ENCODE measurements around the gene CHTF18. TPM values are rescaled to one million over a fixed set of nuclear protein-coding genes. Genes with fewer than 3 reads are reported as not detected.

The CHTF18 gene
- total RNA-seq, 6 donors from 2014 or later: 4.1 to 39.8 (median 17.9) TPM

- peak overlapping the region in 3 of 4 donors; percentile 24 to 62 (median 50) for H3K27ac ChIP-seq
- peaks cover 6 to 18% (median 13%) of the 10 kb centered on the region in 4 donors for H3K9me3 ChIP-seq
- H3K27me3 ChIP-seq: no peaks in the 10 kb centered on the region
- DNase-seq (peak in 1 of 2 donors; percentile 60), ATAC-seq (ENCODE audit: low FRiP score in 2 of 2) (no peak)
- no peak overlapping the region for H3K4me3 ChIP-seq
- no peaks in the 10 kb centered on the region for H3K36me3 ChIP-seq
- 57% methylated on average over 13 to 25 of the region's 27 CpGs for WGBS, 2 donors
- H3K4me1 ChIP-seq: peaks cover 0 to 16% (median 7%) of the 10 kb centered on the region in 4 donors
- TF ChIP-seq POLR2A (IDR thresholded peaks at IDR 0.05) (no peak), CTCF (IDR thresholded peaks at IDR 0.05) (no peak), POLR2AphosphoS5 (IDR thresholded peaks at IDR 0.05) (no peak), EP300 (IDR thresholded peaks at IDR 0.05) (no peak)
These were observed 43.4 kb downstream of the CHTF18 start for GRCh38 chr16:831571-832413.

DNA sequence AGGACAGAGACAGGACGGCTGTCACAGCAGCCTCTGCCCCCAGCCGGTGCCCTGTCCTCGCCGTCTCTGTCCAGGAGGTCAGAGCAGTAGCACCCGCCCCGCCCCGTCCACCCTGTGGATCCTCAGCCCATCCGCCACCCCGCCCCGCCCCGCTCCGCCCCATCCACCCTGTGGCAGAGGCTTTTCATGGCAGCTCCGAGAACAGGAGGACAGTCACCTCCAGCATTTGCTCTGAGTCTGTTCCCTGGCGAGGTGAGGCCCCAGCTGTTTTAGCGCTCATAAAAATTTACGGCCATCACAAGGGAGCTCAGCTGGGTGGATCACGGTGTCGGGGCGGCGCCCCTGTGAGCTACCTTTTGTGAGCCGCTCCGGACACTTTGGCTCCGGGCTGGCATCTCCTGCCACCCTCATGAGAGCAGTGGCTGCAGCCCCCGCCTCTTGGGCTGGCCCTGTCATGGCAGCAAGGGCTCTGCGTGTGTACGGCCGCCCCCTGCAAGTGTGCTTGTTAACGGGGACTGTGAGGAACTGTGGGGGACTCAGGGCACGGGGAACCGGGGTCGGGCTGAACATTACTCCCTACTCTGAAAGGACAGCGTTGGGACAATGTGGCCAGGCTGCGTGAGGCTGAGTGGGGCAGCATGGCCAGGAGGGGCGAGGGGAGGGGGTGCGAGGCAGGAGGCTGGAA is 44.4 kb downstream of the CHTF18 start:
- peaks cover 6 to 23% (median 16%) of the 10 kb centered on the region in 4 donors for H3K9me3 ChIP-seq
- H3K4me3 ChIP-seq: no peak overlapping the region
- peaks cover 0 to 16% (median 7%) of the 10 kb centered on the region in 4 donors for H3K4me1 ChIP-seq
- 87 to 88% methylated on average over 11 to 33 of the region's 35 CpGs for WGBS, 2 donors
- DNase-seq: peak in 1 of 2 donors; percentile 77
- H3K36me3 ChIP-seq: no peaks in the 10 kb centered on the region
- no peak for ATAC-seq (ENCODE audit: low FRiP score in 2 of 2)
- TF ChIP-seq CTCF (IDR thresholded peaks at IDR 0.05) (no peak), EP300 (IDR thresholded peaks at IDR 0.05) (no peak), POLR2A (IDR thresholded peaks at IDR 0.05) (no peak), POLR2AphosphoS5 (IDR thresholded peaks at IDR 0.05) (no peak)
- H3K27ac ChIP-seq: no peak overlapping the region
- no peaks in the 10 kb centered on the region for H3K27me3 ChIP-seq

DNA sequence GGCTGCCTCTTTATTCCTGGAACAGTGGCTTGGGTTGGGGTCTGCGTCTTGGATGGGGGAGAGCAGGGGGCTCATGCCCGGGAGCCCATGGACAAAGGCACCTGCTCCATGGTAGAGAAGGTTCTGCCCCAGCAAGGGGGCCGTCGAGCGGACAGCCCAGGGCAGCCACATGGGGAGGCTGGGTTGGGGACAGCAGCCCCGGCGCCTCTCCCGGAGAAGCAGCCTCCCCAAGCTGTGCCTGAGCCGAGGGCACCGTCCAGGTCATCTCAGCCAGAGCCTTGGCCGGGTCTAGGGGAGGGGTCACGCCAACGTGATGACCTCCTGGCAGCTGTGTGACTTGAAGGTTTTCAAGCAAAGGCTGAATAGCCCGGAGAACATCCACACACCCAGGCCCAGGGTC is 45.0 kb downstream of the CHTF18 start:
- Histone ChIP-seq H3K4me3 (no peak overlapping the region), H3K36me3 (no peaks in the 10 kb centered on the region), H3K27ac (no peak overlapping the region), H3K4me1 (peaks cover 0 to 16% (median 7%) of the 10 kb centered on the region in 4 donors), H3K27me3 (no peaks in the 10 kb centered on the region), H3K9me3 (peaks cover 6 to 23% (median 16%) of the 10 kb centered on the region in 4 donors)
- TF ChIP-seq CTCF (IDR thresholded peaks at IDR 0.05): no peak
- no peak for ATAC-seq (ENCODE audit: low FRiP score in 2 of 2)
- DNase-seq: peak in 1 of 2 donors; percentile 58
- WGBS, 2 donors: 56 to 89% methylated on average over 2 to 12 of the region's 14 CpGs

DNA sequence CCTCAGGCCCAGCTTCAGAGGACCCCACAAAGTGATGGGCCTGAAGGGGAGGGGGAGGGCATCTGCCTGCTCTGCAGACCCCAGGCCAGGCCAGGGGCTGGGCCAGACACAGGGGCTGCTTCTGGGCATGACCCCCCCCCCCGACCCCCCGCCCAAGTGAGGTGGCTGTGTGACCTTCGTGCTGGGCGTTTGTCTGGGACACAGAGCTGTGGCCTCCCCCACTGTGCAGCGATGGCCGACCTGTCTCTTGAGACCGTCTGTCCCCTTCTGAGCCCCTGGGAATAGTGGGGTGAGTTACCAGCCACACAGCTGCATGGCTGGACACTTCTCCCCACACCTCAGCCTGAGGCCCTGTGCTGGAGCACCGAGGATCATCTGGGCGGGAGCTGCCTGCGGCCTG is 47.0 kb downstream of the CHTF18 start:
- H3K27ac ChIP-seq: no peak overlapping the region
- ATAC-seq (ENCODE audit: low FRiP score in 2 of 2) (no peak), DNase-seq (peak in 1 of 2 donors; percentile 38)
- H3K27me3 ChIP-seq: no peaks in the 10 kb centered on the region
- no peak overlapping the region for H3K4me3 ChIP-seq
- WGBS, 2 donors: 91 to 94% methylated on average over 9 to 10 of the region's 10 CpGs
- peaks cover 6 to 23% (median 16%) of the 10 kb centered on the region in 4 donors for H3K9me3 ChIP-seq
- H3K36me3 ChIP-seq: no peaks in the 10 kb centered on the region
- no peak for TF ChIP-seq CTCF (IDR thresholded peaks at IDR 0.05)
- TF ChIP-seq EP300 (IDR thresholded peaks at IDR 0.05): no peak
- TF ChIP-seq POLR2A (IDR thresholded peaks at IDR 0.05): no peak
- TF ChIP-seq POLR2AphosphoS5 (IDR thresholded peaks at IDR 0.05): no peak
- H3K4me1 ChIP-seq: peaks cover 0 to 16% (median 7%) of the 10 kb centered on the region in 4 donors
